Measurements from ENCODE around the gene ITGAX. TPM values are rescaled to one million over a fixed set of nuclear protein-coding genes. Genes with fewer than 3 reads are reported as not detected.

The ITGAX gene
- total RNA-seq, 1 donor from 2014 or later = not detected

DNA sequence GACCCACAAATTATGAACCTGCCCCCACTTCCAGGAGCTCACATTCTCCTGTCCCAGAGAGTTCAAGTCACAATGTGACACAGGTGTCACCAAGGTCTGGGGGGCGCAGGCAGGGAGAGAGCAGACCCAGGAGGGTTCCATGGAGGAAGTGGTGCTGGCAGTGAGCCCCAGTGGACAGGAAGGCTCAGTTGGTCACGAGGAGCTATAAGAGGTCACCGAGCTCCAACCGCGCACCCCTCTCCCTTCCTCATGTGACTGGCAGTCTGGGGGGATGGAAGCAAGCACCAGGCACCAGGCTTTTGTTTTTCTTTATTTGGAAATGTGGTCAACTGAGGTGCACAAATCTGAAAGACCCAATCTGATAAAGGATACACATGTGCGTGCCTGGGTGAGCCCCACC lies 40.7 kb downstream of the ITGAX start:
- Mint-ChIP-seq H3K27ac (no peak overlapping the region), H3K4me3 (no peak overlapping the region), H3K36me3 (no peaks in the 10 kb centered on the region), H3K9me3 (no peaks in the 10 kb centered on the region), H3K4me1 (ENCODE audit: unreplicated experiment) (no peaks in the 10 kb centered on the region), H3K27me3 (no peaks in the 10 kb centered on the region)
- DNase-seq (ENCODE audit: extremely low spot score, unreplicated experiment) = no peak
- TF ChIP-seq, protein P1, sequence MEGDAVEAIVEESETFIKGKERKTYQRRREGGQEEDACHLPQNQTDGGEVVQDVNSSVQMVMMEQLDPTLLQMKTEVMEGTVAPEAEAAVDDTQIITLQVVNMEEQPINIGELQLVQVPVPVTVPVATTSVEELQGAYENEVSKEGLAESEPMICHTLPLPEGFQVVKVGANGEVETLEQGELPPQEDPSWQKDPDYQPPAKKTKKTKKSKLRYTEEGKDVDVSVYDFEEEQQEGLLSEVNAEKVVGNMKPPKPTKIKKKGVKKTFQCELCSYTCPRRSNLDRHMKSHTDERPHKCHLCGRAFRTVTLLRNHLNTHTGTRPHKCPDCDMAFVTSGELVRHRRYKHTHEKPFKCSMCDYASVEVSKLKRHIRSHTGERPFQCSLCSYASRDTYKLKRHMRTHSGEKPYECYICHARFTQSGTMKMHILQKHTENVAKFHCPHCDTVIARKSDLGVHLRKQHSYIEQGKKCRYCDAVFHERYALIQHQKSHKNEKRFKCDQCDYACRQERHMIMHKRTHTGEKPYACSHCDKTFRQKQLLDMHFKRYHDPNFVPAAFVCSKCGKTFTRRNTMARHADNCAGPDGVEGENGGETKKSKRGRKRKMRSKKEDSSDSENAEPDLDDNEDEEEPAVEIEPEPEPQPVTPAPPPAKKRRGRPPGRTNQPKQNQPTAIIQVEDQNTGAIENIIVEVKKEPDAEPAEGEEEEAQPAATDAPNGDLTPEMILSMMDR (conservative IDR thresholded peaks at IDR 0.05) = no peak

DNA sequence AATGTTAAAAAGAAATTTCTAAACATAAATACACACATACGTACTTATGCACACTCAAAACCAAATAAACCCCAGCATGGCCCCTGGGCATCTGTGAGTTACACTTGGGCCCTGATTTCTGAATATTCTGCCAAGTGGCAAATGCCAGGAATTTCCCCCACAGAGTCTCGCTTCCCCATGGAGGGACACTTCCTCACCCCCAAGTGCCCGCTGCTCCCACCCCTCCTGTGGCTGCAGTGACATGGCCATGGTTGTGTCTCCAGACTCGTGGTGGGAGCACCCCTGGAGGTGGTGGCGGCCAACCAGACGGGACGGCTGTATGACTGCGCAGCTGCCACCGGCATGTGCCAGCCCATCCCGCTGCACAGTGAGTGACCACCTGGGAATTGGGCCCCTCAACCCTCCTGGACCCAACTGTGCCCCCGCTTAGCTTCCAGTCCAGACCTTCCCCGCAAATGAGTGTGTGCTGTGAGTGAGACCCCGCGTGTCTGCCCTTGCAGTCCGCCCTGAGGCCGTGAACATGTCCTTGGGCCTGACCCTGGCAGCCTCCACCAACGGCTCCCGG lies 42.2 kb downstream of the ITGAX start:
- H3K27ac Mint-ChIP-seq = no peak overlapping the region
- no peaks in the 10 kb centered on the region for H3K27me3 Mint-ChIP-seq
- no peaks in the 10 kb centered on the region for H3K9me3 Mint-ChIP-seq
- TF ChIP-seq, protein P1 (conservative IDR thresholded peaks at IDR 0.05) = no peak
- DNase-seq (ENCODE audit: extremely low spot score, unreplicated experiment) = no peak
- no peak overlapping the region for H3K4me3 Mint-ChIP-seq
- H3K36me3 Mint-ChIP-seq = no peaks in the 10 kb centered on the region
- H3K4me1 Mint-ChIP-seq (ENCODE audit: unreplicated experiment) = no peaks in the 10 kb centered on the region

DNA sequence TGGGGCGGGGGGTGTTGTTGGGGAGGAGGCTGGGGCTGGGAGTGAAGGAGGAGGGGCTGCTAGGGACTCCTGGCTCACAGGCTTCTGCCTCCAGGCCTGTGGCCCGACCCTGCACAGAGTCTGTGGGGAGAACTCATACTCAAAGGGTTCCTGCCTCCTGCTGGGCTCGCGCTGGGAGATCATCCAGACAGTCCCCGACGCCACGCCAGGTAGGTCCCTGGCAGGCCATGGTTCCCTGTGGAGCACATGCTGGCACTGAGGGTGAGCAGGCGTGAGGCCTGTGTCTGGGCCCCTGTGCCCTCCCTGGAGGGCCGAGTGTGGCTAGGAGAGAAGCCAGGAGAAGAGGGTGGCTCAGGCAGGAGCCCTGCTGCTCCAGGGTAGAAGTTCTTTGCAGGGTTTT lies 42.7 kb downstream of the ITGAX start:
- no peak for DNase-seq (ENCODE audit: extremely low spot score, unreplicated experiment)
- Mint-ChIP-seq H3K36me3 (no peaks in the 10 kb centered on the region), H3K27me3 (no peaks in the 10 kb centered on the region), H3K4me3 (no peak overlapping the region), H3K27ac (no peak overlapping the region), H3K4me1 (ENCODE audit: unreplicated experiment) (no peaks in the 10 kb centered on the region), H3K9me3 (no peaks in the 10 kb centered on the region)
- TF ChIP-seq, protein P1 (conservative IDR thresholded peaks at IDR 0.05) = no peak

DNA sequence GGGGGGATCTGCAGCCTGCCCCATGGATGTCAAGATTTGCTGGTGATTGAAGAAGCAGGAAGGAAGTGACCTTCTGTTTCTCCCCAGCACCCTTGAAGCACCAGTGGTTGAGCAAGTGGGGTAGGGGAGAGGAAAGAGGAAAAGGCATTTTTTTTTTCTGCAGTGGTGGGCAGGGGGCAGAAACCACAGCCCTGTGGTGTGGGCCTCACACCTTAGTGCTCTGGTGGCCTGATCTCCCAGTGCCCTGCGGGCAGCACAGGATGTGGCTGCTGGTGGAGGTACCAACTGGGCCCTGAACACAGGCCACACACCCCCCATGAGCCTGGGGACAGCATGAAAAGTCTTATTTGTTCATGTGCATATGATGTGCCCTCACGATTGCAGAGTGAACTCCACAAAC lies 45.2 kb downstream of the ITGAX start:
- H3K9me3 Mint-ChIP-seq = no peaks in the 10 kb centered on the region
- H3K4me1 Mint-ChIP-seq (ENCODE audit: unreplicated experiment) = no peaks in the 10 kb centered on the region
- no peak overlapping the region for H3K27ac Mint-ChIP-seq
- H3K36me3 Mint-ChIP-seq = no peaks in the 10 kb centered on the region
- TF ChIP-seq, protein P1 (conservative IDR thresholded peaks at IDR 0.05) = no peak
- no peak overlapping the region for H3K4me3 Mint-ChIP-seq
- no peaks in the 10 kb centered on the region for H3K27me3 Mint-ChIP-seq
- DNase-seq (ENCODE audit: extremely low spot score, unreplicated experiment) = no peak

DNA sequence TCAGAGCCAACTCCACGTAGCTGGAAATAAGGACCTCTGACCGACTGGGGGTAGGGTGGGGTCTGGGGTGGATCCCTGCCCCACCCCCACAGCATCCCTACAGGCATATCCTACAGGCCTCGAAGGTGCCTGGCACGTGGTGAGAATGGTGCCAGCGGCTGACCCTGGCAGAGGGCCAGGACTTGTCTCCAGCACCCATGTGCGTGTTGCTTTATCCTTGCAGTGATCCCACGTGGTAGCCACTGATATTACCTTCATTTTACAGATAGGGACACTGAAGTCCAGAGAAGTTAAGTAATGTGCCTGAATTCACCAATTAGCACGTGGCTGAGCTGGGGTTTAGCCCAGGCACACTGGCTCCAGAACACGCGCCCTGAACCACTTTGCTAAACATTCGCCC lies 46.5 kb downstream of the ITGAX start:
- H3K36me3 Mint-ChIP-seq = no peaks in the 10 kb centered on the region
- TF ChIP-seq, protein P1 (conservative IDR thresholded peaks at IDR 0.05) = no peak
- no peak overlapping the region for H3K4me3 Mint-ChIP-seq
- no peaks in the 10 kb centered on the region for H3K27me3 Mint-ChIP-seq
- DNase-seq (ENCODE audit: extremely low spot score, unreplicated experiment) = no peak
- H3K9me3 Mint-ChIP-seq = no peaks in the 10 kb centered on the region
- no peak overlapping the region for H3K27ac Mint-ChIP-seq
- H3K4me1 Mint-ChIP-seq (ENCODE audit: unreplicated experiment) = no peaks in the 10 kb centered on the region

DNA sequence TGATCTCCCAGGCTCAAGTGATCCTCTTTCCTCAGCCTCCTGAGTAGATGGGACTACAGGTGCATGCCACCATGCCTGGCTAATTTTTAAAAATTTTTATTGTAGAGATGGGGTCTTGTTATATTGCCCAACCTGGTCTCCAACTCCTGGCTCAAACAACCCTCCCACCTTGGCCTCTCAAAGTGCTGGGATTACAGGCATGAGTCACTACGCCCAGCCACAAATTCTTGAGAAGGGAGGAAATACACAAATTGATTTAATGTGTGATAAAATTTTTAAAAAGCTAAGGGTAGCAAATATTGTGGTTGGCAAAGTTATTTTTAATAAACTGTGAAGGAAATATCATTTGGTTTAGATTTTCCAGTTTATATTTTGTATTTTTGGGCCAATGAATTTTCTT lies 47.7 kb downstream of the ITGAX start:
- no peaks in the 10 kb centered on the region for H3K4me1 Mint-ChIP-seq (ENCODE audit: unreplicated experiment)
- H3K27ac Mint-ChIP-seq = no peak overlapping the region
- no peaks in the 10 kb centered on the region for H3K9me3 Mint-ChIP-seq
- H3K36me3 Mint-ChIP-seq = no peaks in the 10 kb centered on the region
- TF ChIP-seq, protein P1 (conservative IDR thresholded peaks at IDR 0.05) = no peak
- no peak overlapping the region for H3K4me3 Mint-ChIP-seq
- H3K27me3 Mint-ChIP-seq = peaks cover 5% of the 10 kb centered on the region
- DNase-seq (ENCODE audit: extremely low spot score, unreplicated experiment) = no peak

Measured in type B pancreatic cell (in vitro differentiated cells).